GM18909 (cell line): ENCODE results near the gene FOXJ3.
A peak's percentile ranks its signal among the peaks of the same experiment; 100 is the strongest.

Experiments
- ATAC-seq: cut with Tn5 transposase; IDR thresholded peaks from one replicate; pipeline ENCODE4 v1.9.1; 2021; ENCODE audit warnings: mild to moderate bottlenecking; ENCODE audit not compliant: unreplicated experiment, poor library complexity

Gene FOXJ3

GRCh38 chr1:42335809-42336518 is 929 bp upstream of the FOXJ3 start:
- ATAC-seq, result no peak

GRCh38 chr1:42334240-42335049 is 590 bp downstream of the FOXJ3 start:
- peak; percentile 54 for ATAC-seq

DNA sequence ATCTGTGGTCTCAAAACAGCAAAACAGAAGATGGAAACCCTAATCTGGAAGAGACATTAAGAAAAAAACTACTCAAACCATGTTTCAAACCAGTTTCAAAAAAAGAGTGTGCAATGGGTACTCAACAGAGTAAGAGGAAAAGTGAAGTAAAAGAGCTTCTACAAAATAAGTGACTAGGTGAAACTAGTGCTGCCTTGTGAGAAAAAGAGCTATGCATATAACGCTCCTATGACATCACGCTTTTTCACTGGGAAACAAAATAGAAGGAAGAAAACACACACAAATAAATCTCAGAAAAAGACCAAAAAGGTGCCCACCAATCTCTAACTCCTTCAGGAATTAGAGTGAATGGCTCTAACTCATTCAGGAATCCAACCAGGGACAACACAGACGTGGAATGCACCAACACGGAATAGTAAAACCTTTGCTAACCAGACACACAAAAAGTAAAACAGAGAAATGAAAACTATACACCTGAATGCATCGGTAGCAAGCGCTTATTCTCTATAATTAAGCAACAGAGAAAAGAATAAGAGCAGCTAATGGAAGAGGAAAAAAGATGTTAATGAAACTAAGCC is 1.3 kb downstream of the FOXJ3 start:
- no peak for ATAC-seq

DNA sequence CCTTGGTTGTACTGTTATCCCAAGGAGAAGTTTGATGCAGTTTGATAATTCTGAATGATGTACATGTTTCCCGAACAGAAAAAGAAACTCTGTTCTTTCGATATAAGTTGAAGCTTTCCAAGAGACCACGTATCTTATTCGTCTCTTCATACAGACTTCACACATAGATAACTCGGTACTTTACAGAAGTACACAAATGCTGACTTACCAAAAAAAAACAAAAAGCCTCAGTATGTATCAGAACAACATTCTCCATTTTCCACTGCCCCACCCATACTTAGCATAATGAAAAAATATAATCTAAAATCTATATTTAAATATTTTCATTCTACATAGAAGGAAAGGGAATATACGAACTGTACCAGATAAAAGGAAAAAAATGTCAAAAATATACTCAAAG is 2.2 kb downstream of the FOXJ3 start:
- no peak for ATAC-seq

- no peak for ATAC-seq
Observed at GRCh38 chr1:42330215-42330614, 4.8 kb downstream of the FOXJ3 start.

GRCh38 chr1:42328916-42329496 is 6.0 kb downstream of the FOXJ3 start:
- no peak for ATAC-seq

DNA sequence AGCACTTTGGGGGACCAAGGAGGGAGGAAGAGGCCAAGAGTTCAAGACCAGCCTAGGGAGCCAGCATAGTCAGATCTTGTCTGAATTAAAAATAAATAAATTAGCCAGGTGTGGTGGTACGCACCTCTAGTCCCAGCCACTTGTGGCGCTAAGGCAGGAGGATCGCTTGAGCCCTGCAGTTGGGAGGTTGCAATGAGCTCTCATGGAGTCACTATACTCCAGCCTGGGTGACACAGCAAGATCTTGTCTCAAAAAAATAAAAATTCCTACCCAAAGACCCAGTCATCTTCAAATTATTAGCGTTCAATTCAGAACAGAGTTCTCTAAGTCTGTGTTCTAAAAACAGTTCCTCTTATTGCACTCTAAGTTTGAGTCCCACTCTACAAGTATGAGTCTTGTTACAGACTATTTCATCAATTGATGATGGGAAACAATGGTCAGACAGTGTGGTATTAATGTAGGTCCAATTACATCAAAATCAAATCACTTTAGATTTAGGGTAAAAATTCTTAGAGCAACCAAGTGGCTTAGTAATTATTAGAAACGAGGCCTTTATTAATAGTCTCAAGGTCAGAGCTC is 6.9 kb downstream of the FOXJ3 start:
- no peak for ATAC-seq

GRCh38 chr1:42325014-42325402 is 10.0 kb downstream of the FOXJ3 start:
- no peak for ATAC-seq

DNA sequence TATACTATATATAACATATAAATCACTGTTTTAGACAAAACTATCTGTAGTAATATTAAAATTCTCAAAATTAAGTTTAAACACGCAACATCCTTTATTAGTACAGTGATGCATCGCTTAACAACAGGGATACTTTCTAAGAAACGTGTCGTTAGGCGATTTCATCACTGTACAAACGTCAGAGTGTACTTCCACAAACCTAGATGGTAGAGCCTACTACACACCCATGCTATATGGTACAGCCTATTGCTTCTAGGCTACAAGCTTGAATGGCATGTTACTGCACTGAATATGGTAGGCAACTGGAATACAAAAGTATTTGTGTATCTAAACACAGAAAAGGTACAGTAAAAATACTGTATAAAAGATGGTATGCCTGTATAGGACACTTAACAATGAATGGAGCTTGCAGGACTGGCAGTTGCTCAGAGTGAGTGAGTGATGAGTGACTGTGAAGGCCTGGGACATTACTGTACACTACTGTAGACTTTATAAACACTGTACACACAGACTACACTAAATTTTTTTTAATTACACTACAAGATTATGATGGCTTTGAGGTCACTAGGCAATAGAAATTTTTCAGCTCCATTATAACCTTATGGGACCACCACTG is 10.5 kb downstream of the FOXJ3 start:
- ATAC-seq, result no peak

GRCh38 chr1:42323551-42323950 is 11.5 kb downstream of the FOXJ3 start:
- no peak for ATAC-seq

- ATAC-seq, result no peak
Observed at GRCh38 chr1:42322577-42322976, 12.5 kb downstream of the FOXJ3 start.

DNA sequence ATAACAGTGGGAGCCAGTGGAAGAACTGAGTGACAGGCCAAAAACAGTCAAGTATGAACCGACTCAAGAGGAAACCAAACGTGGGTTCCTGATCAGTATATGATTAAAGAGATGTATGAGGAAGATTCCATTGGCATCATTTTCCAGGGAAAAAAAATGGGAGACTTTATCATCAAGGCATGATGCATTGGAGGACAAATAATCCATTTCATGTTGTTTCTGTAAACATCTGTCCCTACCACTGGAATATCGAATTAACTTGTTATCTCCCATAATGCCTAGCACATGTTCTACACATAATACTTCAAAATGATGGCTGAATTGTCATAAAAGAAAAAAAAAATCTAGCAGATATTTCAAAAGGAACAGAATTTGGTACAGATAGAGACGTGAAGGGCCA is 13.3 kb downstream of the FOXJ3 start:
- ATAC-seq, result no peak

DNA sequence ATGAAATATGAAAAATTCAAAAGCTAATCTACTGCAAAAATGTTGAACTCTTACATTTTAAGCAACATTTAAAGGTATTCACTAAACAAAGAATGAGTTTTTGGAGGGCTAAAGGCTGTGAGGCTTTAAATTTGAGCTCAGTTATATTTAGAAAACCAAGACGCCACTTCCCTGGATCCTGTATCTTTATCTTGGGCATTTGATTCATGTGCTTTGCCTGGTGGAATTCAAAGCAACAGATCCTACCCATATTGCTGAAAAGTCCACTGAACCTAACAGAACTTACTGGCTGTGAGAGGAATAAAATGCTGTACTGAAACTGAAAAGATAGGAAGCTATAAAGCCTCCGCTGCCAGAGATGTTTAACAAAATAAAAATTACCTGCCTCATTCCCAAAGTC is 14.3 kb downstream of the FOXJ3 start:
- ATAC-seq, result no peak

DNA sequence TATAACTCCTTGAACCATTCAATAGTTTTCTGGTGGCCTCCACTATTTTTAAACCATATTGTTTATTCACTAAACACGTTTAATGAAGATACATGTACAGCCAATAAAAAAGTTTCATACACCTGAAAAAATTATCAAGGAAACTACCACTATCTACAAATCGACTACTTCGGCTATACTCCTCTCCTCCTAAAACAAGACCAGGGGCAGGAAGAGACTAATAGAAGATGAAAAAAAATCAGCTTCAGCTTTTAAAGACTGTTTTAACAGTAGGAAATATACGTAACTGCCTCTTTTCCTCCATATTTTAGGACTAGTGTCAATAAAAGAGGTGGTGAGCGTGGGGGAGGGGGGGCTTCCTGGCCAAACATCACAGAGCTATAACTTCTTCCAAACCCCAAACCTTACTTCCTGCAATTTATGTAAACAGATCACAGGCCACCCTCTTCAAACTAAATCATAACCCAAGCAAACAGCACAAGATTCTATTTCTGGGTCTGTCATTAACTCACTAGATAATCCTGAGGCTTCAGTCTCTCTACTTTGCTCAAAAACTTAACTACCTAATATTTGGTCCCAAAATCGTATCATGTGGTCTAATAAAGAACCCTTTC is 15.1 kb downstream of the FOXJ3 start:
- ATAC-seq, result no peak

- ATAC-seq, result no peak
Observed at GRCh38 chr1:42319128-42319851, 15.7 kb downstream of the FOXJ3 start.

- no peak for ATAC-seq
Observed at GRCh38 chr1:42318601-42319000, 16.4 kb downstream of the FOXJ3 start.

- no peak for ATAC-seq
Observed at GRCh38 chr1:42317308-42317707, 17.7 kb downstream of the FOXJ3 start.

- no peak for ATAC-seq
Observed at GRCh38 chr1:42316292-42316691, 18.7 kb downstream of the FOXJ3 start.

DNA sequence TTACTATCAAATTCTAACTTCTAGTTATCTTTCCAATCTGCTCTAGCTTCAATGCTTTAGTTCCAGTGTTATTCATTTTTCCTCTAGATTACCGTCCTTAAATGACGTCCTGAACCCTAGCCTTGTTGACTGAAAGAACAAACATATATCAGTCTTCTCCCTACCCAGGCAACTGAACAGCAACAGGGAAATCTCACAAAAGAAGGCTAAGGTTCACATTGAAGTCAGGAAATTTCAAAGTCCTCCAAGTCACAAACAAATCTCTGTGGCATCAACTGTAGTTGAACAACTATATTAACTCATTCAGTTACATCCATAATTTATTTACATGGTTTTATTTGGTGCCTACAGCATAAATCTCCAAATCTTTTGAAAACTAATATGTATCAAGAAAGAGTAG is 19.5 kb downstream of the FOXJ3 start:
- no peak for ATAC-seq
